Stimulated activated effector memory CD8-positive, alpha-beta T cell treated with anti-CD3 and anti-CD28 coated beads, Interleukin-12 subunit alpha, Interleukin-12 subunit beta, amount 100 ng/mL, for 72 hours (primary cell): ENCODE results near the gene KRT6A.

Experiments used
- ATAC-seq: fragments of 150-1000 bp; cut with Tn5 transposase; 2 replicates; pipeline ENCODE4 v1.10.0; 2021
- DNase-seq, 2 donors: peaks; one replicate each; pipeline ENCODE4 v3.0.0; 2021 to 2022; ENCODE audit warnings: low spot score in 2 of 2
- H3K27ac Mint-ChIP-seq: one replicate; pipeline ENCODE4 v1.8.0; 2022; ENCODE audit warnings: mild to moderate bottlenecking, mixed read lengths
- H3K36me3 Mint-ChIP-seq: one replicate; pipeline ENCODE4 v1.8.0; 2022; ENCODE audit warnings: mild to moderate bottlenecking, mixed read lengths
- H3K4me1 Mint-ChIP-seq: one replicate; pipeline ENCODE4 v1.8.0; 2022; ENCODE audit warnings: mixed read lengths
- H3K4me3 Mint-ChIP-seq: one replicate; pipeline ENCODE4 v1.8.0; 2022; ENCODE audit warnings: mild to moderate bottlenecking, mixed read lengths
- H3K9me3 Mint-ChIP-seq: one replicate; pipeline ENCODE4 v1.8.0; 2022; ENCODE audit warnings: mixed read lengths

Gene KRT6A

DNA sequence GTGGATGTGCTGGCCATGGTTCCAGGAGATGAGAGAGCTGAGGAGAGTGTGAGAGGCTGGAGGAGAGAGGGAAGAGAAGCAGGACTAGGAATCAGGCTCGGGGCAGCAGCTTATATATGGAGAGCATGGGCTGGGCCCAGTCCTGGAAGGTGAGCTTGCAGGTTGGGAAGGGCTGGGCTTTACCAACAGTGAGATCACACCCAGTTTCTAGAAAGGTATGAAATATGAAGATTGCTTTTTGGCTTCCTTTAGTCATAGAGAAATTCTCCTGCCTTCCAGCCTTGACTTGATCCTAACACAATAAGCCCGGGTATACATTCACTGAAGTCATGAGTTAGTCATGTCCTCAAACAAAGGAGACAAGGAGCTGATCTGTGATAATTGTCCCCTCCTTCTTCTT, at the start of gene KRT6A:
Gene KRT6A, minus strand, starts transcription at position 86 of the 400 bp plus-strand sequence. Its CDS starts 69 bp downstream, at position 17.
- no peak for DNase-seq
- H3K36me3 Mint-ChIP-seq: no peaks in the 10 kb centered on the region
- peaks cover 5% of the 10 kb centered on the region for H3K4me1 Mint-ChIP-seq
- ATAC-seq: no peak
- H3K9me3 Mint-ChIP-seq: no peaks in the 10 kb centered on the region
- H3K4me3 Mint-ChIP-seq: no peak within 1 kb of the TSS
- H3K27ac Mint-ChIP-seq: no peak within 1 kb of the TSS

DNA sequence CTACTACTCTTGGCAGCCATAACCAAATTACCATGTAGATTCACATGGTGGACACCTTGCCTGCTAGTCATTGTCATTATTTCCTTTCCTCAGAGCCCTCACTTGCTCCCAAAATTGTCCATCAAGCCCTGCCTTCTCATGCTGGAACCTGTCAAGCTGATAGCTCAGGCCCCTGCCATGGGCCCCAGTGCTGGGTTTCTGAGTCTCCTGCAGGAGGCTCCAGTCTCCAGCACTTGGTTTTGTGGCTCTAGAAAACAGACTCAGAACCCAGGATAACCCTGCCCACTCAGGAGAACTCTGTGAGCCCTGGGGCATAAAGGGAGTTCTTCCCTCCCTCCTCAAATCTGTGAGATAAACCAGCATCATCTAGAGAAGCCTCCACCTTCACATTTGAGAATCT, 49.1 kb upstream of the KRT6A start:
- ATAC-seq: no peak
- DNase-seq: no peak
- H3K36me3 Mint-ChIP-seq: no peaks in the 10 kb centered on the region
- H3K4me3 Mint-ChIP-seq: no peak overlapping the region
- H3K27ac Mint-ChIP-seq: no peak overlapping the region
- no peaks in the 10 kb centered on the region for H3K9me3 Mint-ChIP-seq
- peaks cover 10% of the 10 kb centered on the region for H3K4me1 Mint-ChIP-seq

DNA sequence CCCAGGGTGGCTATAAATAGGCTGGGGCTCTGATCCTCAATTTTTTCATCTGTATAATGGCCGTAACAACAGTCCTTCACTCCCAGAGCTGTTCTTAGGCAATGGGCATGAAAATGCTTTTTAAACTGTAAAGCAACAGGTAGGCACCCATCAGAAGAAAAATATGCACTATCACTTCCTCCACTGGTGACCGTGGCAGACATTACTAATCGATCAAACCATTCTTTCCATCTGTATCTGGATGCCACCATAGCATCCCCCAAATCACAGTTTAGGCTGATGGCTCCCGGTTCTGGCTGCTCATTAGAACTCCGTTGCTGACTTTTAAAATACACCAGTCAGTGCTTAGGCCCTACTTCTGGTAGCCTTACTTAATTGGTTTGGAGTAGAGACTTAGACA, 48.7 kb upstream of the KRT6A start:
- Mint-ChIP-seq H3K4me1 (peaks cover 10% of the 10 kb centered on the region), H3K36me3 (no peaks in the 10 kb centered on the region), H3K9me3 (no peaks in the 10 kb centered on the region), H3K4me3 (no peak overlapping the region), H3K27ac (no peak overlapping the region)
- DNase-seq: no peak
- no peak for ATAC-seq

DNA sequence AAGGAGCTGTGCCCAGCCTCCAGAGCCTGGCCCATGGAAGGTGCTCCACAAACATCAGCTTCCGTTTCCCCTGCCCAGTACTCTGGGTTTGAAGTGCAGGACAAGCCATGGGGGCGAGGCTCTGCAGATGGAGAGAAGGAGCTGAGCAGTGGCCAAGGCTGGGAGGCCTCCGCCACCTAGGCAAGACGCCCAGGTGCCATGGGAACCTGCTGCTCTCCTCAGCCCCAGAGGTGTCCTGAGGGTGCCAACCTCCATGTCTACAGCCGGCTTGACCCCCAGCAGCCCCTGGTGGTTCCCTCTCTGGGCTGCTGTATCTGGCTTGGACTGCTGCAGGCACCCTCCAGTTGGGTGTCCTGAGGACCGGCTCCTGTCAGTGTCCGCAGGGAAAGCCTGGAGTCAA, 47.5 kb upstream of the KRT6A start:
- DNase-seq (no peak), ATAC-seq (no peak)
- Mint-ChIP-seq H3K36me3 (no peaks in the 10 kb centered on the region), H3K27ac (no peak overlapping the region), H3K9me3 (no peaks in the 10 kb centered on the region), H3K4me1 (peaks cover 10% of the 10 kb centered on the region), H3K4me3 (no peak overlapping the region)

DNA sequence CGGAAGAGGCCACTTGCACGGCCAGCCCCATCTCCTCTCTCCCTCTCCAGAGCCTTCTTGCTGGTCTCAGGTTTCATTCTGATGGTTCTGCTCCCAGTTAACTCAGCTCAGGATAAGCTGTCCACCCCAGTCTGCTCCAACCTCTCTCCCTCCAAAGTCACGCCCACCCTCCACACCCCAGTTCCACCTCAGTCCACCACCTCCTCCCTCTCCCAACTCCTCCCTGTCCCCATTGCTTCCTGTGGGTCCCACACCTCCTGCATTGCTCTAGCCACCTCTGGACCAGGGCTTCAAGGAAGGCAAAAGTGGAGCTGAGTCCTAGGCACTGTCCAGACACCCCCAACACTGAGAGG, 46.7 kb upstream of the KRT6A start:
- no peaks in the 10 kb centered on the region for H3K36me3 Mint-ChIP-seq
- no peaks in the 10 kb centered on the region for H3K9me3 Mint-ChIP-seq
- no peak overlapping the region for H3K4me3 Mint-ChIP-seq
- H3K27ac Mint-ChIP-seq: no peak overlapping the region
- no peak for DNase-seq
- H3K4me1 Mint-ChIP-seq: peaks cover 10% of the 10 kb centered on the region
- no peak for ATAC-seq

DNA sequence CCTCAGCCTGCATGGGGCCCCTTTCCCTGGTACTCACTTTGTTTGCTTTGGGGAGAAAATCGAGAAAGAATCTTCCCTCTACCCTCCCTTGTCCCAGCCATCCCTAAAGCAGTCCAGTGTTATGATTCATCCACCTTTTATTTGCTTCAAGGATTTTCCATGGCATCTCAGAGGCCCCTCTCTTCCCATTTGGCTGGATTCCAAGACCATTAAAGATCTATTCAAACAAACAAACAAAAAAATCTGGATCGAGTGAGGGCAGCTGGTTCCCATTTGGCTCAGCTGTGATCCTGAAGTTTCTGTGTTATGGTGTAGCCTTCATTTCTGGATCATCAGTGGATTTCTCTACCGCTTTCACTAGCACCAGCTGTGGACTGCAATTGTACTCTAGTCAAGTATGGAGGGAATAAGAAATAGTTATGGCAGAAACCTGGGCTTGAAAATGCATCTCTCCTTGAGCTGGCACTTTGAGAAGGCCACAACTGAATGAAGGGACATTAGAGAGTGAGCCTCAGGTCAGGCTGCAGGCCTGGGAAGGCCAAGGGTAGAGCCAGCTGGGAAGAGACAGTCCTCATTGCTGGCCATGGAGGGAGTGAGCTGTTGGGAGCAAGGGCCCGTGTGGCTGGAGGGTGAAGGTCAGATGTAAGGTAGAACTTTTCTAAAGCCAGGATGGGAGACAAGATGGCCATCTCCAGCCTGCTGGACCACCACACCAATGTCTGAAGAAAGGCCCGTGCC, 46.2 kb upstream of the KRT6A start:
- no peak for DNase-seq
- H3K9me3 Mint-ChIP-seq: no peaks in the 10 kb centered on the region
- H3K4me3 Mint-ChIP-seq: no peak overlapping the region
- ATAC-seq: no peak
- H3K27ac Mint-ChIP-seq: no peak overlapping the region
- no peaks in the 10 kb centered on the region for H3K36me3 Mint-ChIP-seq
- peaks cover 10% of the 10 kb centered on the region for H3K4me1 Mint-ChIP-seq

DNA sequence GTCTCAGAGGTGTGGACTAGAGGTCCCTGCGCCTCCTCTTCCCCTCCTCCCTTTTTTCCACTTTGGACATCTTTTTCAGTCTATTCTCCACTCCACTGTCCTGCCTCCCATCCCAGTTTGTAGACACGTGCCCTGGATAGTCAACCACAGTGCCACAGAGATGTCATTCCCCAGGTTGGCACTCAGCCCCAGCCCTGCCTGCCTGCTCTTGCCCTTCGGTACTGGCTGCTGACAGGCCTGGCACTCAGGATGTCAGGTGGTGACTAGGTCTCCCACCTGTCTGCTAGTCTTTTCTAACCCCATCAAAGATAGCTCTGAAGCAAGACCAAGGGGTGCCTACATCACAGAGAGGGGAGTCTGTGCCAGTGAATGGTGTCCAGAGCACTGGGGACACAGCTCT, 44.0 kb upstream of the KRT6A start:
- H3K4me3 Mint-ChIP-seq: no peak overlapping the region
- H3K36me3 Mint-ChIP-seq: no peaks in the 10 kb centered on the region
- DNase-seq (no peak), ATAC-seq (no peak)
- H3K9me3 Mint-ChIP-seq: no peaks in the 10 kb centered on the region
- H3K4me1 Mint-ChIP-seq: no peaks in the 10 kb centered on the region
- no peak overlapping the region for H3K27ac Mint-ChIP-seq

DNA sequence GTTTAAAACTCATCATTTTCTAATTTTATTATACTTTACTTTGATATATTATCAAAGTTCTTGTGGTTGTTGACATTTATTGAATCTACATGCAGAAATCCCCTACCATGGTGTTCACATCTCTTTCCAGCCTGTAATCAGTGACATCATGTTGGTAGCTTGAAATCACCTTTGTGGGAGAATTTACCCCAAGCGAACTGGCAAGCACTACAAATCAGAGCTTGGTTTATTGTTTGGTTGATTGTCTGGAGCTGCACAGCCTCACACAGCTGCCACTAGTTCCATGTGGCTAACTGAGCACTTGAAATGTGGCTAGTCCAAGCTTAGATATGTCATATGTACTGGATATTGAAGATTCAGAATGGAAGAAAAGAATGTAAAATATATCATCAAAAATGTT, 42.5 kb upstream of the KRT6A start:
- Mint-ChIP-seq H3K27ac (no peak overlapping the region), H3K9me3 (no peaks in the 10 kb centered on the region), H3K4me3 (no peak overlapping the region), H3K4me1 (peaks cover 2% of the 10 kb centered on the region), H3K36me3 (no peaks in the 10 kb centered on the region)
- DNase-seq (no peak), ATAC-seq (no peak)

DNA sequence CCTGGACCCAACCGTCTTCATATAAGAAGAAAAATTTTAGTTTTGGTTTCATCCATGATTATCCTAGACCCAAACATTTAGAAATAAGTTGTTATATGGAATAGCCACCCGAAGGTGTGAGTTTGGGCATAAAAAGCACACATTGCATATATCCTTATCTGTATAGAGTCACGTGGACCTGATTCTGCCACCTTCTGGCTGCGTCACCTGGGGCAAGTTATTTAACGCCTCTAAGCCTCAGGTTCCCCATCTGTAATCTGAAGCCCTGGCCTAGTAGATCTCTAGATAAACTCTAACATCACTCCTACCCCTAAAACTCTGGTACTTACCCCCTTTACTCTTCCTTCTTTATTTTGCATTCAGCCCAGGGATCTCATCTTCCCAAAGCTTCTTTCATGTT, 41.4 kb upstream of the KRT6A start:
- Mint-ChIP-seq H3K4me3 (no peak overlapping the region), H3K27ac (no peak overlapping the region), H3K4me1 (peaks cover 4% of the 10 kb centered on the region), H3K36me3 (no peaks in the 10 kb centered on the region), H3K9me3 (no peaks in the 10 kb centered on the region)
- ATAC-seq (no peak), DNase-seq (no peak)

DNA sequence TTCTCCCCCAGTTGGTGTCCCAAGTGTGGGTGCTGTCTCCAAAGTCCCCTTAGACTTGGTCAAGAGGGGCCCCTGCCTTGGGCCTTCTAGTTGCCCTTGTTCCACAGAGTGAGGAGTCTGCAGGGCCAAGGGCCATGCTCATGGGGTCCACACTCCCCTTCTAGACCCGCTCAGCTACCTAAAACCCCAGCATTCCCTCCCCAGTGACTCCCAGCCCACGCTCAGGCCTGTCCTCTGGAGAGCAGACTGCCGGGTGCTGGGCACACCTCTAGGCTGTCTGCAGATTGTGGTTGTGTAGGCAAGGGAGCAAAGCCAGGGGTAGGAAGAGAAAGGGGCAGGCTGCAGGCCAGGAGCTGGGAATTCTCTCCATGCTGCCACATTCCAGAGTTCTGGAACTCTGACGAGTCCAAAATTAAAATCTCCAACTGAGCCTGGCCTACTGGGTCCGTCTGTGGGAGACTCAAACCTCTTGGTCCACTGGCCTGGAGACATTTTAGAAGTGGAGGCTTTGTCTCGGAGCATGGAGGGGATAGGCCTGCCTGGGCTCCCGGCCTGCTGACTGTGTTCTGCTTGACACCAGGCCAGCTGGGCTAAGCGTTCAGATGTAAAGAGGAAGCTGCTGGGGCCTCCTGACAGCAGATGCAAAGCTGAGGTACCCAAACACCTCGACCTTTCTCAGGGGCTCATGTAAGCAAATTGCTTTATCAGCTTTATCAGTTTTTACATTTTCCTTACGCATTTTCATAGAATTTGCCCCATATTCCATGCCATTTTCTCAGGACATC, 40.8 kb upstream of the KRT6A start:
- DNase-seq: no peak
- Mint-ChIP-seq H3K4me3 (no peak overlapping the region), H3K36me3 (no peaks in the 10 kb centered on the region), H3K4me1 (peaks cover 4% of the 10 kb centered on the region), H3K9me3 (no peaks in the 10 kb centered on the region), H3K27ac (no peak overlapping the region)
- no peak for ATAC-seq

DNA sequence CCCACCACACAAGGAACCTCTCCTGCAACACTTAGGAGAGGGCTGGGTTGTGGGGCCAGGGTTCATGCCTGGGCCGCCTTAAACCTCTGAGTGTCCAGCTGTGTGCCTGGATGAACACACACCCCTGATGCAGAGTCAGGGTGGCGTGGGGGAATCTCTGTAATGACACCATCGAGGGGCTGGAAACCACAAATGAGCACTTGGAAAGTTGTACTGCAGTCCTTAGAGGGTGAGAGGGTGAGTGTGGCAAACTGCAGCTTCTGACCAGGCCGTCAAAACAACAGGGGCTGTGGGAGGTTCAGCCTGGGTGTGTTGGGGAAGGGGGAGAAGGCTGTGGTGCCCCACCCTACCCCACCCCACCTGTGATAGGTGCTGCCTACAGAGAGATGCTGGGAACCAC, 39.6 kb upstream of the KRT6A start:
- H3K4me3 Mint-ChIP-seq: no peak overlapping the region
- H3K27ac Mint-ChIP-seq: no peak overlapping the region
- ATAC-seq: no peak
- DNase-seq: no peak
- H3K4me1 Mint-ChIP-seq: peaks cover 4% of the 10 kb centered on the region
- H3K36me3 Mint-ChIP-seq: no peaks in the 10 kb centered on the region
- H3K9me3 Mint-ChIP-seq: no peaks in the 10 kb centered on the region

DNA sequence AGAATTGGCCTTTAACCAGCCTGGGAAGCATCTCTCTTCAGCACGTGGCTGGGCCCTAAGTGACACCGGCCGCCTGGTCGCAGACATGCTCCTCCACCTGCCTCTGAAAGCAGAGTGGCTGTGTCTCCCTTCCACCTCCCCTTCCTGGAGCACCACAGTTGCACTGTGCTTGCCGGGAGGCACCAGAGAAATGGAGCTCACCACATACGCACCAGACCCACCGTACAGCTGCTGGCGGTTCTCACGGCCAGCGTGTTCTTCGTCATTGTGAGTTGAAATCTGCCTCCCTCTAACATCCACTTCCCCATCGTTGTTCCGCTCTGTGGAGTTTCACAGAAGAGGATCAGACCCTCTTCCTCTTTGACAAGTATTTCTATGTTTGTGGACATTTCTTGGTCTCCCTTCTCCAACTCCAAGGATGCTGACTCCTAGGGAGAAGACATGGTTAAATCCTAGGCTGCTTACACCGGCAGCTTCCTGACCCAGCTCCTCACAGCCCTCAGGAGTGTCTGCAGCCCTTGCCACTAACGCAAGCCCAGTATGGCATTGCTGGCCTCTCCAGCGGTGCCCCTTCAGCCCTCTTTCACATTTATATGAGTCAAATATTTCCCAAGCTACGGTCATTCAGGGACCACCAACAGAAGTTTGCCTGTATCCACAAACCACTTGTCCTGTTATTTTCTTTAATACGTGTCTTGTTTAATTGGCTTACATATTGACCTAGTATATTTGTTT, 38.7 kb upstream of the KRT6A start:
- Mint-ChIP-seq H3K4me3 (no peak overlapping the region), H3K36me3 (no peaks in the 10 kb centered on the region), H3K9me3 (no peaks in the 10 kb centered on the region), H3K4me1 (peaks cover 7% of the 10 kb centered on the region), H3K27ac (no peak overlapping the region)
- no peak for ATAC-seq
- DNase-seq: no peak

DNA sequence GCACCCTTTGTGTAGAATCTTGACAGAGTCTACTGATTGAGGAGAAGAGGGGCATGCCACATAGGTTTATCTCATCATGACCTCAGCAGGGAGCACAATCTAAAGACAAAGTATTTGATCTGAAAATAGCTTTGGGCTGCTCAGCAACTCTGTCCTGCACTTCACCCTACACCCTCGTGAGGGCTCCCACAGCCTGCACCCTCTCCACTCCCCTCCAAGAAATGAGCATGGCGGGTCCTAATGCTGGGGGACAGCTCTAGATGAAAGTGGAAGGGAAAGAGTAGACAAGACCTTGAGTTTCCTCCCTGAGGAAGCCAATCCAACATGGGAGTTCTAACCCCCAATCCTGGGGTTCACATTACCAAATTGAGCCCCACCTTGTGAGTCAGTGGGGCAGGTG, 37.8 kb upstream of the KRT6A start:
- no peak for ATAC-seq
- Mint-ChIP-seq H3K27ac (no peak overlapping the region), H3K4me1 (peaks cover 13% of the 10 kb centered on the region), H3K36me3 (no peaks in the 10 kb centered on the region), H3K9me3 (no peaks in the 10 kb centered on the region), H3K4me3 (no peak overlapping the region)
- DNase-seq: no peak

DNA sequence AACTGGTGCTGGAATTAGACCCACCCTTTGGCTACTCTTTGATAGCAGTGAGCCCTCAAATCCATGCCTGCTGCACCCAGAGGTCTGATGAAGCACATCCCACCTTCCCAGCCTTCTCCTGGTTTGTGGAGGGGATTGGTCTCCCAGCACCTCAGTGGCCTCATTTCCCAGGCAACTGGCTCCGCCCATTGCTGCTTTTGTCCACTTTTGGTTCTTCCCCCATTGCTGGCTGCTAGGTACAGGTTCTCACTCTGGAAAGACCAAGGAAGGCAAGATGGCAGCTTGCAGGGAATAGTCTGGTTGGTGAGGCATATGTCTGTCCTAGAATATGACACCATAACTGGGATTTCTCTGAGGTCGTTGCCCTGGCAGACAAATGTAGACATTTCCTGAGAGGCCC, 37.3 kb upstream of the KRT6A start:
- DNase-seq: no peak

DNA sequence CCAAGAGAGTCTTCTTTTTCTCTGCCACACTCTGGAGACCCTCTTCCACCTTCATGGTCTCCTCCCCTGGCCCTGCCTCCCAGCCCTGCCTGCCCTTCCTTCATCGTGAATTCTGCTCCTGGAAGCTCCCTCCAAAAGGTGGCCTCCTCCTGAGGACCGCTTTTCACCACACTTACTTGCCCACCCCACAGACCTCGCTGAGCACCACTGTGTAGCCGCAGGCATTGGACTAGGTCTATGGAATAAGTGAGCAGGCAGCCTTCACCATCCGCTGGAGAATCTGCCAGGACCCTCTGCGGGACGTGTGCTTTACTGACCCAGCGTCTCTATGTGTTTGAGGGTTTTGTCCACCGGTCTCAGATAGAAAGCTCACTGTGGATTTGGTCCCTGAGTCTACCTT, 36.8 kb upstream of the KRT6A start:
- DNase-seq: no peak
- no peaks in the 10 kb centered on the region for H3K9me3 Mint-ChIP-seq

More for the DNA sequence above, 37.3 kb upstream of the KRT6A start:
- no peak overlapping the region for H3K4me3 Mint-ChIP-seq
- no peaks in the 10 kb centered on the region for H3K9me3 Mint-ChIP-seq
- no peaks in the 10 kb centered on the region for H3K36me3 Mint-ChIP-seq
- no peak for ATAC-seq
- peaks cover 13% of the 10 kb centered on the region for H3K4me1 Mint-ChIP-seq
- H3K27ac Mint-ChIP-seq: no peak overlapping the region

DNA sequence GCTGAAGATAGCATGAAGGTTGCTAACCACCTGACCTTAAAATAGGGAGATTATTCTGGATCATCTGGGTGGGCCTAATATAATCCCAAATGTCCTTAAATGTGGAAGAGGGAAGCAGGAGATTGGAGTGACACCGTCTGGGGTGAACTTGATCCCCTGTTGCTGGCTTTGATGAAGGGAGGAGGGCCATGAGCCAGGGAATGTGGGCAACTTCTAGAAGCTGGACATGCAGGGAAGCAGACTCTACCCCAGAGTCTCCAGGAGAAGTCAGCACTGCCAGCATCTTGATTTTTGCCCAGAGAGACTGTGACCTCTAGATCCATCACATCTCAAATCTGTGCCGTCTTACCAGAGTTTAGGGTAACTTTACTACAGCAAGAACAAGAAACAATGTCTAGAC, 36.4 kb upstream of the KRT6A start:
- no peak overlapping the region for H3K27ac Mint-ChIP-seq
- DNase-seq (no peak), ATAC-seq (no peak)
- H3K9me3 Mint-ChIP-seq: no peaks in the 10 kb centered on the region
- no peak overlapping the region for H3K4me3 Mint-ChIP-seq
- H3K36me3 Mint-ChIP-seq: no peaks in the 10 kb centered on the region
- H3K4me1 Mint-ChIP-seq: peaks cover 13% of the 10 kb centered on the region

More for the DNA sequence above, 36.8 kb upstream of the KRT6A start:
- no peak overlapping the region for H3K4me3 Mint-ChIP-seq
- no peak overlapping the region for H3K27ac Mint-ChIP-seq
- ATAC-seq: no peak
- no peaks in the 10 kb centered on the region for H3K36me3 Mint-ChIP-seq
- H3K4me1 Mint-ChIP-seq: peaks cover 13% of the 10 kb centered on the region
